Measurements from ENCODE around the gene FHAD1.

GRCh38 chr1:15330028-15330427, 83.0 kb downstream of the FHAD1 start:
- TF ChIP-seq PATZ1 (CRISPR knock-in tag; IDR thresholded peaks at IDR 0.05; ENCODE audit: borderline replicate concordance) = no peak
- no peak for TF ChIP-seq GLIS3 (CRISPR knock-in tag; IDR thresholded peaks at IDR 0.05)
- no peak for TF ChIP-seq OSR1 (CRISPR knock-in tag; IDR thresholded peaks at IDR 0.05)

Data from SK-N-SH treated with all-trans-retinoic acid at 6 μM for 48 hours (cell line).